ENCODE results near the gene PRKAG2.

Gene PRKAG2

GRCh38 chr7:151558575-151558974, 318.3 kb downstream of the PRKAG2 start:
- Histone ChIP-seq H3K4me1 (peaks cover 0 to 7% (median 2%) of the 10 kb centered on the region in 10 experiments; a peak in 9 of 20 replicates), H3K4me2 (no peak overlapping the region), H3K4me3 (no peak overlapping the region), H3K27ac (no peak overlapping the region), H3K36me3 (peaks cover 41 to 75% (median 52%) of the 10 kb centered on the region in 11 experiments), H3K9me3 (replicated peaks in 1 of 11) (no peaks in the 10 kb centered on the region), H3K9ac (no peak overlapping the region), H3K27me3 (no peaks in the 10 kb centered on the region), H4K20me1 (no peaks in the 10 kb centered on the region; a peak in 1 of 22 replicates)
- no peak for TF ChIP-seq Cebpa-rat (IDR thresholded peaks at IDR 0.05)

GRCh38 chr7:151556592-151556991, 320.3 kb downstream of the PRKAG2 start:
- H3K4me2 ChIP-seq, result no peak overlapping the region
- no peak overlapping the region for H3K9ac ChIP-seq
- H3K4me3 ChIP-seq, result no peak overlapping the region
- H3K27ac ChIP-seq, result no peak overlapping the region
- H3K36me3 ChIP-seq, result peaks cover 30 to 55% (median 43%) of the 10 kb centered on the region in 11 experiments
- no peaks in the 10 kb centered on the region; a peak in 1 of 22 replicates for H4K20me1 ChIP-seq
- TF ChIP-seq Cebpa-rat (IDR thresholded peaks at IDR 0.05), result no peak
- no peaks in the 10 kb centered on the region for H3K9me3 ChIP-seq (replicated peaks in 1 of 11)
- peaks cover 0 to 27% (median 21%) of the 10 kb centered on the region in 10 experiments; a peak in 13 of 20 replicates for H3K4me1 ChIP-seq
- H3K27me3 ChIP-seq, result no peaks in the 10 kb centered on the region

DNA sequence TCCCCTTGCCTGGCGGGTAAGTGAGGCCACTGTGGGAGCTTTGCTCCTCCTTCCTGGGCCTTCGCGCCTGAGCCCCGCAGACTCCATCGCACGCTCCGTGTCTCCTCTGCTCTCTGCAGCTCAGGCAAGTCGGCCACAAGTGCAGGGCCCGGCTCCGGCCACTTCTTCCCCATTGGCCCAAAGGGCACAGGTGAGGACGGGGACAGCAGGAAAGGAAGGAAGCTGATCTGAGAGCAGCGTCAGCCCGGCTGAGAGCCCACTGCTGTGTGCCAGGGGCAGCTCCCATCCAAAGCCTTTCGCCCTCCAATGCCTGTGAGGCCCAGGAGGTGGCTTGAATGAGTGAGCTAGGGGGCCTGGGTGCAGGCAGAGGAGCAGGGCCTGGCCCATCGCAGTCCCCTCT, 323.6 kb downstream of the PRKAG2 start:
- no peaks in the 10 kb centered on the region; a peak in 1 of 22 replicates for H4K20me1 ChIP-seq
- peaks cover 0 to 10% (median 0%) of the 10 kb centered on the region in 11 experiments; a peak in 8 of 22 replicates for H3K9me3 ChIP-seq (replicated peaks in 1 of 11)
- no peak overlapping the region; a peak in 1 of 22 replicates for H3K9ac ChIP-seq
- peak overlapping the region in 5 of 11 experiments; percentile 21 to 71 (median 57); a peak in 7 of 22 replicates for H3K4me2 ChIP-seq
- peaks cover 5 to 23% (median 13%) of the 10 kb centered on the region in 11 experiments; a peak in 20 of 22 replicates for H3K36me3 ChIP-seq
- TF ChIP-seq Cebpa-rat (IDR thresholded peaks at IDR 0.05), result no peak
- H3K27me3 ChIP-seq, result no peaks in the 10 kb centered on the region
- no peak overlapping the region for H3K4me3 ChIP-seq
- H3K27ac ChIP-seq, result no peak overlapping the region
- peaks cover 7 to 59% (median 51%) of the 10 kb centered on the region in 10 experiments for H3K4me1 ChIP-seq

DNA sequence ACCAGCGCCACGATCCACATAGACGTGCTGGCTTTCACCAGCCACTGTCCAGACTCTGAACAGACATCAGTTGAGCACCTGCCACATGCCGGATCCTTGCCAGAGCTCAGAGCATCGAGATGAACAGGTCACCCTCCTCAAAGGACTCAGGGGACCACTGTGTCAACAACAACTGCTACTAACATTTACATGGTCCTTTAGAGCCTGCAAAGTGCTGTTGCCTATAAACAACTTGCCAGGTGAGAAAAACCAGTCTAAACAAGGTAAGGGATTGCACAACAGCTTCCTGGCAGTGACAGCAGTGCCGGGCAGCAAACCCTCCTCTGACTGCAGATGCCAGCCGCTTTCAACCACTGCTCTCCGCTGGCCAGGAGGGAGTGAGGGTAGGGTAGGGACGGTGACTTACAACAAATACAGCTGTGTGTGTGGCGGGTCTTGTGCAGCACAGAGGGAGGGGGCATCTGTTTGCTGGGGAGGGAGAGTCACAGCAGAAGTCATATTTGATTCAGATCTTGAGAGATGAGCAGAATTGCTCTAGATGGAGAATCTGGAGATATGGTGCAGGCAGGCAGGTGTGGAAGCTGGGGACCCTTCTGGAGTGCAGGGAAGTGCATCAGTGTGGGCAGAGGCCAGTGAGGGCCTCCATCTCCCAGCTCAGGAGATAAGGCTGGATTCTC, 324.4 kb downstream of the PRKAG2 start:
- TF ChIP-seq Cebpa-rat (IDR thresholded peaks at IDR 0.05), result peak in 4 of 11 experiments; percentile 17 to 56 (median 37); a peak in 3 of 22 replicates
- H3K27me3 ChIP-seq, result no peaks in the 10 kb centered on the region
- no peak overlapping the region for H3K4me3 ChIP-seq
- peaks cover 0 to 14% (median 7%) of the 10 kb centered on the region in 11 experiments; a peak in 16 of 22 replicates for H3K36me3 ChIP-seq
- H3K9ac ChIP-seq, result no peak overlapping the region
- no peak overlapping the region for H3K27ac ChIP-seq
- no peaks in the 10 kb centered on the region; a peak in 1 of 22 replicates for H4K20me1 ChIP-seq
- H3K4me2 ChIP-seq, result peak overlapping the region in 7 of 11 experiments; percentile 22 to 71 (median 41); a peak in 12 of 22 replicates
- H3K9me3 ChIP-seq (replicated peaks in 1 of 11), result peaks cover 0 to 10% (median 0%) of the 10 kb centered on the region in 11 experiments; a peak in 8 of 22 replicates
- peaks cover 7 to 68% (median 56%) of the 10 kb centered on the region in 10 experiments for H3K4me1 ChIP-seq

DNA sequence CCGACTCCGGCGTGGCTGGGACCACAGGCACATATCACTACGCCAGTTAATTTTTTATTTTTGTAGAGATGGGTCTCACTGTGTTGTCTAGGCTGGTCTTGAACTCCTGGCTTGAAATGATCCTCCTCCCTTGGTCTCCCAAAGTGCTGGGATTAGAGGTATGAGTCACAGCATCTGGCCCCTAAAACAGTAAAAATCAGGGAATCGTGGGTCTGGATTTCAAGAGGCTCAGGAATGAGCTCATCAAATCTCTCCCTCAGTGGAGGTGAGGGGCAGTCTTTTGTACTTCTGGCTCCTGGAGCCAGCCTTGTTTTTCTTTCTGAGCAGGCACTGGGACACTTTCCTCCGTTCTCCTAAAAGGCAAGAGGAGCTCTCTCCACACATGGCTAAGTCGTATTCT, 325.1 kb downstream of the PRKAG2 start:
- Histone ChIP-seq H3K27me3 (no peaks in the 10 kb centered on the region), H3K9ac (no peak overlapping the region), H3K4me1 (peaks cover 10 to 74% (median 63%) of the 10 kb centered on the region in 10 experiments), H4K20me1 (no peaks in the 10 kb centered on the region; a peak in 1 of 22 replicates), H3K4me3 (no peak overlapping the region), H3K36me3 (peaks cover 0 to 8% (median 4%) of the 10 kb centered on the region in 11 experiments; a peak in 13 of 22 replicates), H3K27ac (no peak overlapping the region), H3K9me3 (replicated peaks in 1 of 11) (peaks cover 0 to 10% (median 0%) of the 10 kb centered on the region in 11 experiments; a peak in 8 of 22 replicates), H3K4me2 (peak overlapping the region in 7 of 11 experiments; percentile 22 to 71 (median 55); a peak in 10 of 22 replicates)
- no peak for TF ChIP-seq Cebpa-rat (IDR thresholded peaks at IDR 0.05)

DNA sequence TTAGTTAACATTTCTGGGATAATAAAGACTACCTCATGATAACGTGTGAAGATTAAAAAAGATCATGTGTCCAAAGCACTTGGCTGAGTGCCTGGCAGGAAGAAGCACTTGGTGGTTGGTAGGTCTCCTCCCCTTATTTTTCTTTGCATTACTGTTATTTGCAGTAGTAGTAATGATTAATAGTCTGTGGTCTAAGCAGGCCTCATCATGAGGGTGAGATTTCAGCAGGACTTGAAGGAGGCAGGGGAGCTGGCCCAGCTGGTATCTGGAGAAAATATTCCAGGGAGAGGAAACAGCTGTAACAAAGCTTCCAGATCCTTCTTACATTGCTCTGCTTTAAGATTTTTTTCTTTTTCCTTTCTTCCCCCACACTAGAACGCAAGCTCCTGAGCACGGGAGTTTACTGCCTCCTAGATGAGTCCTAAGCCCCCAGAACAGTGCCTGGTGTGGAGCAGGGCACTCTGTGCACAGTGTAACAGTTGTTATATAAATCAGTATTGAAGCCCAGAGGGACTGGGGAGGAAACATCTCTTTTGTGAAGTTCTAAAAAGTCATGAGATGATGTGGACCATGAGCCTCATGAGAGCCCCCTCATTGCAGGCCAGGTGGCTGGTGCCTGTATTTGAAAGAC, 326.1 kb downstream of the PRKAG2 start:
- TF ChIP-seq Cebpa-rat (IDR thresholded peaks at IDR 0.05), result no peak
- no peaks in the 10 kb centered on the region; a peak in 1 of 22 replicates for H4K20me1 ChIP-seq
- H3K4me3 ChIP-seq, result no peak overlapping the region
- peak overlapping the region; percentile 1 to 79 (median 52); a peak in 18 of 22 replicates for H3K4me2 ChIP-seq
- no peaks in the 10 kb centered on the region for H3K27me3 ChIP-seq
- peaks cover 15 to 81% (median 69%) of the 10 kb centered on the region in 10 experiments for H3K4me1 ChIP-seq
- peak overlapping the region in 2 of 11 experiments; percentile 22 to 34; a peak in 2 of 22 replicates for H3K27ac ChIP-seq
- no peak overlapping the region for H3K9ac ChIP-seq
- H3K9me3 ChIP-seq (replicated peaks in 1 of 11), result peaks cover 0 to 10% (median 0%) of the 10 kb centered on the region in 11 experiments; a peak in 8 of 22 replicates
- no peaks in the 10 kb centered on the region; a peak in 1 of 22 replicates for H3K36me3 ChIP-seq

DNA sequence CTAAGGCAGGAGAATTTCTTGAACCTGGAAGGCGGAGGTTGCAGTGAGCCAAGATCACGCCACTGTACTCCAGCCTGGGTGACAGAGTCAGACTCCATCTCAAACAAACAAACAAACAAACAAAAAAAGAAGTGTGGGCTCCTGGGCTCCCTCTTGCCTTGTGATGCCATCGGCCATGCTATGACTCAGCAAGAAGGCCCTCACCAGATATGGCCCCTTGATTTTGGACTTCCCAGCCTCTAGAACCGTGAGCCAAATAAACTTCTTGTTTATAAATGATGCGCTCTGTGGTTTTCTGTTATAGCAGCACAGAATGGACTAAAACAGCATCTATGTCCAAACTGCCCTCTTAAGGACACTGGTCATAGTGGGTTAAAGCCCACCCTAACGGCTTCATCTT, 327.3 kb downstream of the PRKAG2 start:
- H3K9ac ChIP-seq, result no peak overlapping the region
- peak overlapping the region in 2 of 11 experiments; percentile 34 to 39; a peak in 2 of 22 replicates for H3K27ac ChIP-seq
- H3K4me3 ChIP-seq, result no peak overlapping the region
- H3K9me3 ChIP-seq (replicated peaks in 1 of 11), result peaks cover 0 to 13% (median 0%) of the 10 kb centered on the region in 11 experiments; a peak in 8 of 22 replicates
- no peaks in the 10 kb centered on the region; a peak in 1 of 22 replicates for H4K20me1 ChIP-seq
- no peaks in the 10 kb centered on the region for H3K36me3 ChIP-seq
- no peaks in the 10 kb centered on the region for H3K27me3 ChIP-seq
- peaks cover 15 to 81% (median 69%) of the 10 kb centered on the region in 10 experiments for H3K4me1 ChIP-seq
- no peak for TF ChIP-seq Cebpa-rat (IDR thresholded peaks at IDR 0.05)
- peak overlapping the region in 7 of 11 experiments; percentile 25 to 79 (median 63); a peak in 13 of 22 replicates for H3K4me2 ChIP-seq

DNA sequence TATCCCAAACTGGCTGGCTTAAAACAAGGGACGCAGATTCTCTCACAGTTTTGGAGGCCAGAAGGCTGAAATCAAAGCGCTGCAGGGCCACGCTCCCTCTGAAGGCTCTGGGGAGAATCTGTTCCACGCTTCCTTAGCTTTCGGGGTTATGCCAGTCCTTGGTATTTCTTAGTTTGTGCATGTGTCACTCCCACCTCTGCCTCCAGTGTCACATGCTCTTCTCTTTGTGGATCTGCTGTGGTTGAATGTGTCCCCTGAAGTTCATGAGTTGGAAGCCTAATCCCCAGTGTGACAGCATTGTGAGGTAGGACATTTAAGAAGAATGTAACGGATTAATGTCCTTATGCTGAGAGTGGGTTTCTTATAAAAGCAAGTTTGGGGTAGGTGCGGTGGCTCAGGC, 327.8 kb downstream of the PRKAG2 start:
- Histone ChIP-seq H3K4me2 (peak overlapping the region in 6 of 11 experiments; percentile 36 to 71 (median 60); a peak in 12 of 22 replicates), H3K4me3 (no peak overlapping the region), H3K36me3 (no peaks in the 10 kb centered on the region), H3K9me3 (replicated peaks in 1 of 11) (peaks cover 0 to 13% (median 0%) of the 10 kb centered on the region in 11 experiments; a peak in 8 of 22 replicates), H3K4me1 (peaks cover 20 to 80% (median 69%) of the 10 kb centered on the region in 10 experiments), H3K9ac (no peak overlapping the region), H3K27me3 (no peaks in the 10 kb centered on the region), H3K27ac (peak overlapping the region in 1 of 11 experiments; percentile 34; a peak in 1 of 22 replicates), H4K20me1 (no peaks in the 10 kb centered on the region; a peak in 1 of 22 replicates)
- no peak for TF ChIP-seq Cebpa-rat (IDR thresholded peaks at IDR 0.05)

Measured in BLaER1 treated with 17β-estradiol and CSF1 and Interleukin-3, amounts not matched to agents 10 nM and 100 nM (cell line).